Body of pancreas (tissue), 4 donors: ENCODE data around the gene GINS2.

Experiments
- CTCF ChIP-seq, 7 experiments: fragments of 450-650 bp in 4 of 7; fragments of 200-600 bp in 3 of 7; sonication (generic) in 3 of 7; IDR thresholded peaks; one replicate each; pipeline ENCODE4 v1.5.1; 2016 to 2019; ENCODE audit warnings: antibody characterized with exemption in 7 of 7
- POLR2A ChIP-seq, 3 donors: fragments of 450-650 bp; IDR thresholded peaks; one replicate each; pipeline ENCODE4 v1.6.1; 2016; ENCODE audit warnings: antibody characterized with exemption in 3 of 3, mild to moderate bottlenecking in 2 of 3

GRCh38 chr16:85729452-85730185 lies 40.9 kb upstream of the GINS2 start:
- TF ChIP-seq CTCF (IDR thresholded peaks at IDR 0.05) (no peak), POLR2A (IDR thresholded peaks at IDR 0.05) (no peak)
